Kidney tubule cell (primary cell): ENCODE measurements around the gene DNAAF3.
A peak's percentile ranks its signal among the peaks of the same experiment; 100 is the strongest.
"Not testable (repeated sequence)": the region's sequence is repeated elsewhere in the genome, so short reads cannot be mapped to it uniquely, and the experiment has no call there.

Experiments
- DNase-seq: peaks from one replicate; pipeline ENCODE4 v3.0.0-alpha.2; 2018; ENCODE audit warnings: low spot score

The DNAAF3 gene

DNA sequence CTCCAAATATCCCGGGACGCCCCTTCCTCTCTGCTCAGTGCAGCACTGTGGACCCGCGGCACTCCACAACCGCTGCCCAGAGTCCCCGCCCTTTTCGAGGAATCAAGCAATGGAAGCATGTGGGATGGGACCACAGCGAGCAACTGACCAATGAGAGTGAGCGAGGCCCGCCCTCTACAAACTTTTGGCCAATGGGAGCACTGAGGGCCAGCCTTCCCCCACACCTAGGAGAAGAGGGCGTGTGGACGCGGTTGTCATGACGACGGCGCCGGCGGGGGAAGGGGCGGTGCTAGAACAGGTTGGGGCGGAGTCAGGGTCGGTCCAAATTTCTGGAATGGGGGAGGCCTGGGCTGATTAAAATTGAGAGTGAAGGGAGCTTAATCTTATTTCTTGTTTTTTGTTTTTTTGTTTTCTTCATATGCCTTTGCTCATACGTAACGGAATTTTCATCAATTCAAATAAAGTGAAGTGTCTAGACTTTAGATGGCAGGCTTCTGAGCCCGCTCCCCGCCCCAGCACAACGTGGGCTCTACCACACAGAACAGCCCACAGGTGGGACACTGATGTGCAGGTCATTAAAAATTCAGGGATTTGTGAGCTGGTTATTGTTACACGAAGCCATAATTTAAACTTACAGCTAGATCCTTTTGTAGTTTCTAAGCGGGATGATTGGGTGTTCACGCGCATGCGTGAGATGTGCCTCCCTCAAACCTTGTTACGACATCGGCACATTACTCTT lies at the start of gene DNAAF3:
Gene DNAAF3, minus strand, starts transcription at position 84 of the 739 bp plus-strand sequence. CDS start 200 bp downstream, outside the sequence.
- DNase-seq, result peak; percentile 98

DNA sequence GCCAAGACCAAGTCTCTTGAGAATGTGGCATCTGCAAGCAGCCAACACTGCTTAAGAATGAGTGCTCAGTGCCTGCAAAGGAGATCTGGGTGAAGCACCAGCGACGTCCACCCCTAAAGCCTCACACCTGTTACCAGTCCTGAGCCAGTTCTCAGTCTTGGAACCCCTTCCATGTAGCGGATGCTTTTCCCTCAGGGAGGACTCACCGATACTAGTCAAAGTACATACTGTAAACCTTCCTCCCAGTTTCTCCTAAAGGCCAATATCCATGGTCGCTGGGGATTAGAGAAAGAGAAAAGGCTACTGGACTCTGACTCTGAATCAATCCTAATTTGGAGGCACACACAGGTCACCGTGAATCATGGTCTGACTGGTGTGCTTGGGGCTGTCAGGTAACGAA lies 47.1 kb upstream of the DNAAF3 start:
- no peak for DNase-seq

DNA sequence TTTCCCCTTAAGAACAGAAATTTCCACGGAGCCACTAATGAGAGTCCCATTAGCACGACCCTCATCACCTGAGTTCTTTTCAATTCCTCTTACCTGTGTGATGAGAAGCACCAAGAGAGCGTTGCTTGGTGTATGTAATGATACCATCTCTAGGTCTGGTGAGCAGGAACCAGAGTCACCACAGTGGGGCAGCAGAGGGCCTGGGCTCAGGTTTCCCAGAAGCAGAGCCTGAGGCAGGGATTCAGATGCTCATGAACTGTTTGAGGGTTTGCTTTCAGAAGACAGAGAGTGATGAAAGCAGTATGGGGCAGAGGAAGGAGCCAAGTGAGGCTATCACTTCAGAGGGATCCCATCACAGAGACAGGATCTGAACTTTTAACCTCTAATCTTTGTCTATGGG lies 46.0 kb upstream of the DNAAF3 start:
- peak; percentile 22 for DNase-seq

DNA sequence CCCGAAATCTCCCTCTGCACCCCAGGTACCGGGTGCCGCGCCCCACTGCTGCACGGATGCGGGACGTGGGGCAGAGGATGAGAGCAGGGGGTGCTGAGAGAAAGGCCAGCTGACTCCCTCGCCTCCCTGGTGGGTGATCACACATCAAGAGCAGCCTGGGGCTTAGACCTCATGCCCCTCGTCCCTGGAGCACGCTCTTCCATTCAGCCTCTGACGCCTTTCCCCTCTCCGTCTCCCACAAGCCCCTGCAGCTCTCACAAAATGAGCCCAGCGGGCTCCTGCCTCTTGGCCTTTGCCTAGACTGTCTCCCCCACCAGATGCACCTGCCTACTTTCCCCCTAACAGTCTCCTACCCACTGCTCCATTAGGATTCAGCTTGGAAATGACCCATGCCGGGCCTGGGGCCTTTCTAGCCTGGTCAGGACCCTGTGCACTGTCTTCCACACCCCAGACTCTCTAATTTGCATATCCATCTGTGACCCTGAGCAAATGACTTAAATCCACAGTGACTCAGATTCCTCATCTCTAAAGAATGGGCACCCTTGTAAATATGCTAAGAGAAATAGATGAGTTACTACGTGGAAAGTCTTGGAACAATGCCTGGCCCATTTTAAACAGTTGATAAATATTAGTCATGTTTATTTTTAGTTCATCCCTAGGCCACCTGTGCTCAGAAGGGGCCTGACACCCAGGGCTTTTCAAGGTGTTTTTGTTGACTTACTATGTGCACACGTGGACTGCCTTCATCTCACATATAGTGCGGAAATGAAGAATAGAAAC lies 43.5 kb upstream of the DNAAF3 start:
- DNase-seq, result peak; percentile 97

DNA sequence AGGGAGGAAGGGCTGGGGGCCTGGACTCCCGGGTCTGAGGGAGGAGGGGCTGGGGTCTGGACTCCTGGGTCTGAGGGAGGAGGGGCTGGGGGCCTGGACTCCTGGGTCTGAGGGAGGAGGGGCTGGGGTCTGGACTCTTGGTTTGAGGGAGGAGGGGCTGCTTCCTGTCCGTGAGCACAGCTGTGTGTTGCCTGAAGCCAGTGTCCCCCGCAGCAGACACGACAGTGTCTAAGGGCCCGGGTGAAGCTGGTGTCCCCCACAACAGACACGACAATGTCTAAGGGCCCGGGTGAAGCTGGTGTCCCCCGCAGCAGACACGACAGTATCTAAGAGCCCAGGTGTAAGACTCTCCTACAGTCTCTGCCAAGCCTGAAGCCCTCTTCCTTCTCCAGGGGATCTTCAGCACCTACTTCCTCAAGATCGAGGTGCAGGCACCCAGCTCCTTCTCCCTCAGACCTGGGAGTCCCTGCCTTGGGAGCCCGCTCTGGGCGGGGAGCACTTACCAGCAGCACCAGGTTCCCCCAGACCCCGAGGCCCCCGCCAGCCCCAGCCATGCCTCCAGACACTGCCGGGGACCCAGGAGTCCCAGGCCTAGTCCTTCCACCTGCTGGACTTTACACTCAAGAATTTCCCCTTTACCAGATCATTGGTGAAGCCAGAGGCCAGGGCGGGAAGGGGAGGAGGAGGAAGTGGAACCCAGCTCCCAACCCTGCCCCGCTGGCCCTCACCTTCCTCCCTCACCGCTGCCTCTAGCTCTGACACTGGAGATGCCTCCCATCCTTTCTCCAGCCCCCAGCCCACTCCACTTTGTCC lies 42.7 kb upstream of the DNAAF3 start, which contains the start of gene PTPRH:
Gene PTPRH, minus strand, starts transcription at position 622 of the 813 bp plus-strand sequence. Its CDS starts 68 bp downstream, at position 554.
- peak; percentile 64 for DNase-seq

DNA sequence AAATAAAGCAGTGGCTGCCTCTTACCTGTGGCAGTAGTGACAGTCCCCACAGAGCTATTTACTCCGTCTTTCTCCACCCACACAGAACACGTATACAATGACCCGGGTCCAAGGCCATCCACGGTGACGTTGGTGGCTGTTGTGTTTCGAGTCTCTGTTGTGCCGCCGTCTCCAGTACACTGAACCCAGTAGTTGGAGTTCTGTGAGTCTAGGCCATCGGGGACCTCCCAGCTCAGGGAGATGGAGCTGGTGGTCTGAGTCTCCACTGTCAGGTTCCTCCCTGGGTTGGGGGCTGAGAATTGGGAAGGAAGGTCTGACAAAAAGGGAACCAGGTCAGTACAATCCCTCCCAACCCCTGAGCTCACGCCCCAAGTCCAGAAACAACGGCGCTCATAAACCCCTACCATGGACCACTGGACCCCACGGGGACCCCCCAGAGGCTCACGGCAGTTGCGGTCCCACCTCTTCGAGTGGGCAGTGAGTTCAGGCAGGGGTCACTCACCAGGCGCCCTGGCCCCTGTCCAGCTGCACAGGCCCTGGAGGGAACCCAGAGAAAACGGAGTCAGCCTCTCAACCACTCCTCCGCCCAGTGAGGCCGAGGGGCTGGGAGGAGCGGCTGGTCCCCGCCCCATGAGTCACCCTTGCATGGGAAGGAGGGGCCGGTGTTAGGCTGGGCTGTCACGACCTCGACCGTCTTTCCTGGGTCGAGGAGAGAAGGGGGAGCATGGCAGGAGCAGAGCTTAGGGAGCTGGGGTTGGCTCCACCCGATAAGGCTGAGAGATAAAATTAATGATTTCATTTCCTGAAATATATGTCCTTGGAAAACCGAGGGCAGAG lies 40.5 kb upstream of the DNAAF3 start:
- DNase-seq, result peak; percentile 88

DNA sequence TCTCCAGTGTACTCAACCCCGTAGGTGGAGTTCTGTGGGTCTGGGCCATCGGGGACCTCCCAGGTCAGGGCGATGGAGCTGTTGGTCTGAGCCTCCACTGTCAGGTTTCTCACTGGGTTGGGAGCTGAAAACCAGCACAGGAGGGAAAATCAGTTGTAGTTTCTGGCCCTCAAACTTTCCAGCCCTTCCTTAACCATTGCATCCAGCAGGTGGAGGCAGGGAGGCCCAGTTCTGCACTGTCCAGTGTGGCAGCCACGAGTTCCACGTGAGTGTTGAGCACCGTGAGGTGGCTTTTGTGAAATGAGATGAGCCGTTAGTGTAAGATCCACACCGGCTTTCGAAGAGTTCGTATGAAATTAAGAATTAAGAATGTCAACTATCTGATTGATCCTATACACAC lies 35.8 kb upstream of the DNAAF3 start:
- not testable (repeated sequence) for DNase-seq

DNA sequence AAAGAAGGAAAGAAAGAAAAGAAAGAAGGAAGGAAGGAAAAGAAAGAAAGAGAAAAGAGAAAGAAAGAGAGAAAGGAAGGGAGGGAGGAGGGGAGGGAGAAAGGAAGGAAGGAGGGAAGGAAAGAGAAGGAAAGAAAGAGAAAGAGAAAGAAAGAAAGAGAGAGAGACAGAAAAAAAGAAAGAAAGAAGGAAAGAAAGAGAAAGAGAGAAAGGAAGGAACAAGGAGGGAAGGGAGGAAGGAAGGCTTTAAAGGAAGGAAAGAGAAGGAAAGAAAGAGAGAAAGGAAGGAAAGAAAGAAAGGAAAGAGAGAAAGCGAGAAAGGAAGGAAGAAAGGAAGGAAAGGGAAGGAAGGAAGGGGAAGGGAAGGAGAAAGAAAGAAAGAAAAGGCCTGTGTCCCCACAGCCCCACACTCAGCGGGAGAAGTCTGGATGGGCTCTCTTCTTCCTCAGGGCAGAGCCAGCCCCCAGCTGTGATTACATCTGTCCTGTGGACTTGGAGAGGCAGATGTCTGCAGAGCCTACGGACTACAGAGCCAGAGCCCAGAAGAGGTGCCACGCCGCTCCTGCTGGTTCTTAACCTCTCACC lies 33.3 kb upstream of the DNAAF3 start:
- no peak for DNase-seq

DNA sequence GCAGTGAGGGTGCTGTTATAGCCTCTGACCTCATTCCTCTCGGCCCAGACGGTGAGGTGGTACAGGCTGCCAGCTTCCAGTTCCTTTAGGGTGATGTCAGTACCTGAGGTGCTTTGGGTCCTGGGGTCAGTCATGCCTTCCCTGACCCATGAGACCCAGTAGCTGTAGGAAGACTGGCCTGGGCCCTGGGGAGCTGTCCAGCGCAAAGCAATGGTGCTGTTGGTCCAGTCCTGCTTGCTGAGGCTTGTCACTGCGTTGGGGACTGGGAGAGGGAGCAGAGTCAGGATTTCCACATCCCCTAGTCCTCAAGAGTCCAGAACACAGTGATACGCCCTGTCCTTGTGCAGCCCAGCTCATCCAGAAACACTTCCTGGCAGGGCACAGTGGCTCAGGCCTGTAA lies 32.2 kb upstream of the DNAAF3 start:
- DNase-seq, result no peak

DNA sequence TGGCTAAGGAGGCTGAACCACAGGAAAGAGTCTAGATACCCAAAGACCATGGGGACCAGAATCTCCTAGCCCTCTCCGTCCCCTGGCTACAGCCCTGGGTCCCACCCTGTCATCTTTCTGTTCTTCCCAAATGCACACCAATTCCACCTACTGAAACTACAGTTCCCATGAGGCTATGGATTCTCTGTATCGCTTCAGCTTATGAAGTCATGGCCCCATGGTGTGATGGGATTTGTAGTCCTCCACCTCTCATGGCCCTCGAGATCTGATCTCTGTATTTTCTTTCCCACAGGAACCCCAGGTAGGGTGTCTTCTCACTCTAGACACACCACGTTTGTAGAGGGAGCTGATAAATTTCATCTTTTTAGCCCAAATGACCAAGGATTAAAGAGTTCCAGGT lies 31.1 kb upstream of the DNAAF3 start:
- DNase-seq, result no peak

DNA sequence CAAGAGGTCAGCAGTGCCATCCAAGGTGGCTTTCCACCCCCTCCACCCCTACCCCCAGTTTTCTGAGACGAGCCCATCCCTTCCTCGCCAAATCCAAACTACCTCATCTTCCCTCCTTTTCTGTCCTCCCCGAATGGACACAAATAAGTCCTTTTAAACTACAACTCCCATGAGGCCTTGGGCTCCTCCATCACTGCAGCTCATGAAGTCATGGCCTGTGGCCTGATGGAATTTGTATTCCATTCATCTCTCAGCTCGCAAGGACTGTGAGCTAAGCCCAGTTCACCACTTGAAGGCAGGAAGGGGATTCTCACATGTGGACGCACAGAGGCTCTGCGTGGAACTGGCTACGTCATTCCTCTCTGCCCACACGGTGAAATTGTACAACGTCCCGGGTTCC lies 30.4 kb upstream of the DNAAF3 start:
- no peak for DNase-seq

DNA sequence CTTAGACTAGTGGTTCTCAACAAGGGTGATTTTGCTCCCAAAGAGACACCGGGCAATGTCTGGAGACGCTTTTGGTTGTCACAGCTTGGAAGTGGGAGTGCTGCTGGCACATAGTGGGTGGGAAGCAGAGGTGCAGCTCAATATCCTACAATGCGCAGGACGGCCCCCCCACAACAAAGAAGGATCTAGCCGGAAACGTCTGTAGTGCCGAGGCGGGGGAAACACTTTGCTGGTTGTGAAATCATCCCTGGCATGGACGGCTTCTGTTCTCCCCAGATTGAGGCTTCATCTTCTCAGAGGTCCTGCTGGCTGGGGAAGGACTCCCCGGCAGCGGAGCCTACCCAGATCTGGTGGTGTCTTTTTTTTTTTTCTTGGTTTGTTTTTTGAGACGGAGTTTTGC lies 27.1 kb upstream of the DNAAF3 start:
- no peak for DNase-seq

DNA sequence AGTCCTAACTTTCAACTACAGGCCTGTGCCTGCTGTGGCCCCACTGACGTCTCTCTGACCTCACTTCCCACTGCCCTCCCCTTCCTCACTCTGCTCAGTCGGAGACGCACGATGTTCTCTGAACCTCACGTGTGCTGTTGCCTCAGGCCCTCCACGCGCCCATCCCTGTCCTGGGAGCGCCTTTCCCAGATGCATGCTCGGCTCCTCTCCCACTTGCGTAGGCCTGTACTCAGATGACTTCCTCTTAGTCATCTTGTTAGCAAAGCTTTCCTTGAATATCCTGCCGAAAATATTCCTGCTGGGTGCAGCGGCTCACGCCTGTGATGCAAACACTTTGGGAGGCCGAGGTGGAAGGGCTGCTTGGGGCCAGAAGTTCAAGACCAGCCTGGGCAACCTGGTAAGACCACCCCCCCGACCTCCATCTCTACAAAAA lies 23.0 kb upstream of the DNAAF3 start:
- peak; percentile 55 for DNase-seq

DNA sequence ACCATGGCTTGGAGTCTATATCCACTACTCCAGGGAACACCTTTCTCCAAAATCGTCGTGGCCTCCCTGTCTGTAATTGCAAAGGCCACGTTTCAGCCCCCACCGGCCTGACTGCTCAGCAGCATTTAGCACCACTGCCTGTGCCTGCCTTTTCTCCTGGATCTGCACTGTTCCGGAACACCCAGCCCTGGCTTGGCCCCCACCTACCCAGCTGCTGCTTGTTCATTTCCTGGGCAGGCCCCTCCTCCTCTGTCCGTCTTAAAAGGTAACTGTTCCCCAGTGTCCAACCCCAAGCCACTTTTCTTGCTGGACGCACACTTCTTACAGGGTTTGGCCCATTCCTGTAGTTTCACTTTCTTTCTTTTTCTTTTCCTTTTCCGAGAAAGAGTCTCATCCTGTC lies 22.2 kb upstream of the DNAAF3 start:
- DNase-seq, result peak; percentile 32

DNA sequence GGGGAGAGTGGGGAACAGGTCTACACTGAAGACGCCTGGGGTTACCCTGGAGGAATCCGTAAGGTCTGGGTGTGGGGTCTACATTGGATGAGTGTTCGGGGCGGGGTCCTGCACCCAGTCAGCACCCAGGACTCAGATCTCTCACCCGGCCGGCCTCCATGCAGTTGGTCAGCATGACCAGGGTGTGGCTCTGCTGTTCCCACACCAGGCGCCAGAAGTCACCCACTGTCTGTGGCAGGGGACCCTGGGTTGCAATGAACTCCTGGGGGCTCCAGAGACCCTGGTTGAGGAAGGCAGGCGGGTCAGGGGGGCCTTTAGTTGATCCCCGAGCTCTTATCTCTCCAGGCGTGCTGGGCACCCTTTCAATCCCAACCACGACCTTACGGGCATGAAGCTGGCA lies 19.7 kb upstream of the DNAAF3 start:
- no peak for DNase-seq

DNA sequence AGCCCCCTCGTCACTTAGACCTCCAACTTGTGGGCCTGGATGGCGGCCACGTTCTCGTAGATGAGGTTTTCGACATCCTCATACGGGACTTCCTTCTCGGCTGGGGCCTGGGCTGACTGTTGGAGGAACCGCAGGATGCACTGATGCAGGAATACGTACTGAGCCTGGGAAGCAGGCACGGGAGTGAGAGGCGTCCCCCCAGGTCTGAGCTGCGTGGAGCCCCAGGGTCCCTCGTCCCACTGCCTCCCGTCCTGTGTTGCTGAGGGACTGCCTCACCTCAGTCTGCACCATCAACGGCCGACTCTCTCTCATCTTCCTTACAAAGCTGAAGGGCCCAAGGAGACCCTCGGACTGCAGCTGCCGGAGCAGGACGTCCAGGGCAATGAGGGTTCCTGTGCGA lies 15.3 kb upstream of the DNAAF3 start:
- no peak for DNase-seq

DNA sequence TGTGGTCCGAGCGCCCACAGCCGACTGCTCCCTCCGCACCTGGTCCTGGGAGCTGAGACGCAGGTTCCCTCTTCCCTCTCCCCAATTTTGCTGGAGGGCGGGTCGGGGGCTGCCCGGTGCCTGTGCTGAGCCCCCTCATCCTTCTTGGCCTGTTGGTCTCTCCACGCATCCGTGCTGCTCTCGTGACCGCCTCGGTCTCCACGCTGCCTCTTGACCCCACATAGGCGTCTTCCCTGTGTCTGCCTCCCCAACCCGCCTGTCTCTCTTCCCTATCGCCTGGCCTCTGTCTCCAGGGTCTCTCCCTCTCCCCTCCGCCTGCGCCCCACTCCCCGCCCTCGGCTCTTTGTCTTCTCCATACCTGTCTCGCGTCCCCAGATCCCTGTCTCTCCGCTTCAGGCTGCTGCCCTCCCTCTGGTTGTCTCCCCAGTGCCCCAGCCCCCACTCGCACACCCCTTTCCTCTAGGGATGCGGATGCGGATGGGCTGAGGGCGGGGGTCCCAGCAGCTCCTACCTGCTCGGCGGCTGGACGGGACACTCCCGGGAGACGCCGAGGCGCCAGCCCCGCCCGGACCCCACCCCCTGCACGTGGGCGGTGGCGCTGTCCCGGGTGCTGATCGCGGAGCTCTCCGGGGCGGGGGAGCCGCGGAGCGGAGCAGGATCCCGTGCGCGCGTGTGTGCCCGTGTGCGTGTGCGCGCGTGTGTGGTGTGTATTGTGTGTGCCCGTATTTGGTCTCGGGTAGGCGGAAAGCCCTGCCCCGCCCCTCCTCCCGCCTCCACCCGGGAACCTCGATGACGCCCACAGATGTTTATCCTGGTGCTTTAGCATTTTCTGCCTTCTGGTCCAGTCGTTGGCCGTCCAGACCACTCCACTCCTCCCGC lies 13.4 kb upstream of the DNAAF3 start, which contains the start of gene SYT5:
Gene SYT5, minus strand, starts transcription at position 684 of the 879 bp plus-strand sequence. CDS start 1,248 bp downstream, outside the sequence.
- DNase-seq, result peak; percentile 13

DNA sequence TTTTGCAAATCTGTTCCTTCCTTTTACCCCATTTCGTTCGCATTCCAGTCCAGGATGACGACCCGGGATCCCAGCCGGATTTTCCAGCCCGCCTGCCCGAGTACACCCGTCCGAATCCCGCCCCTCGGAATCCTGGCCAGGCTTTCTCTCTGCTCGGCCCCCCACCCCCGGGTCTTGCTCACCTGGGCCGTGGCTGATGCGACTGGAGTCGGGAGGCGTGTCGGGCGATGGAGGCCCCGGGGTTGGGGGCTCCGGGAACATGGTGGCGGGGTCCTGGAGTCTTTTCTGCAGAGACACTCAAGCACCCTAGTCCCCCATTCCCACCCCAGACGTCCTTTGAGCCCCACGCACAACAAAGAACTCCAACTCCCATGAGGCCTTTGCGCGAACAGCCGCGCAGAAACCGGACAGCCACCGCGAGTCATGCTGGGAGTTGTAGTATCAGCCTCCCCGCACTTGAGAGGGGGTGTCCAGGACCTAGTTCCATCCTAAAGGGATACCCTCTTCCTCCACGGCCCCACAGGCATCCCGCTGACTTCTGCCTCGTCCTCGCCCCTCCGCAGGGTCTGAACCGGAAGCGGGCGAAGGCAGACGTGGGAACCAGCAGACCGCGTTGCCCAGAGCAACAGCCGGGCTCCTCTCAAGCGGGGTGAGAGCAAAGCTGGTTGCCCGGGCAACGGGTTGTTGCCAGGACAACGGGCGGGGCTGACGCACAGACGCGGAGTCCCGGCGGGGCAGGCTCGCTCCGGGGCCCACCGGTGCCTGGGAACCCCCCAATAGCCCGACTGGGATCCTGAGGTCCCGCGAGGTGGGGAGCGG lies 12.6 kb upstream of the DNAAF3 start:
- DNase-seq, result peak; percentile 77

DNA sequence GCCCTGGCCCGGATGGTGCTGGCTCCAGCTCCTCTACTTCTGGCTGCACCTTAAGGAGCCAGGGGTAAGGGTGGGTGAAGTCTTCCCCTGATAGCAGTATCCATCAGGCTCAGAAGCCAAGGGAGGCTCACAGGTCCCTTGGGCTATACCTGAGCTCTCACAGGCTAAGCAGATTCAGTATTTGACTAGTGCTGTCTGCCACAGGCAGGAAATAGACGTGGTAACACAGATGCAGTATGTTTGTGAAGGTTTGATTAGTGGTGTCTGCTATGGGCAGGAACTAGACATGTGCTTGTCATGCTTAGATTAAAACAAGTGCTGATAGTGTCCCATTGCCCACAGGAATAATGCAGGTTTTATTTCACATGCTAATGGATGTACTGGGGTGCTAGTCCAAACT lies 9.7 kb upstream of the DNAAF3 start:
- DNase-seq, result no peak
